ENCODE measurements around the gene CORO2A. TPM values are rescaled to one million over a fixed set of nuclear protein-coding genes. Genes with fewer than 3 reads are reported as not detected.

Gene CORO2A
- total and polyA plus RNA-seq, 9 donors: 0.13 to 3.7 (median 1.2) TPM

DNA sequence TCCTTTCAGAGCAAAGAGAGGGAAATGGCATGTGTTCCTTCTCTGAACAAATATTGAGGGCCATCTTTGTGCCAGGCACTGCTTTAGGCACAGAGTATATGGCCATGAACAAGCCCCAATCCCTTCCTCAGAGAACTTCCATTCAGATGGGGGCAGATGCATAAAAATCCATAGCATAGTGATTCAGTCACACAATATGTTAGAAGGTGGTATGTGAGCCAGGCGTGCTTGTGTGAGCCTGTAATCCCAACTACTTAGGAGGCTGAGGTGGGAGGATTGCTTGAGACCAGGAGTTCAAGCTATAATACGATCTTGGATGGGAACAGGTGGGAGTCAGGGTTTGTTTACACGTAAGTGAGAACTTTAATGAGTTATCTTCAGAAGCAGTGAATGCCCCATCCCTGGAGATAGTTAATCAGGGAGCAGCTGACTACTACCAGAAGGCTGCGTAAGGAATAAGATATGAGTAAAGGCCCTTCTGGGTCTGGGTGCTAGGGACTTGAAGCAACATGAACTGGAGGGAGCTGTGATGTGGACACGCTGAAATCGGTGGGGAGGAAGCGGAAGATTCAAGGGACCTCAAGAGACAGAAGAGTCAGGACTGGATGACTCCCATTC is 108.8 kb downstream of the CORO2A start:
- TF ChIP-seq POLR2A (IDR thresholded peaks at IDR 0.05): no peak
- no peak for TF ChIP-seq EP300 (IDR thresholded peaks at IDR 0.05)
- TF ChIP-seq, protein P1, sequence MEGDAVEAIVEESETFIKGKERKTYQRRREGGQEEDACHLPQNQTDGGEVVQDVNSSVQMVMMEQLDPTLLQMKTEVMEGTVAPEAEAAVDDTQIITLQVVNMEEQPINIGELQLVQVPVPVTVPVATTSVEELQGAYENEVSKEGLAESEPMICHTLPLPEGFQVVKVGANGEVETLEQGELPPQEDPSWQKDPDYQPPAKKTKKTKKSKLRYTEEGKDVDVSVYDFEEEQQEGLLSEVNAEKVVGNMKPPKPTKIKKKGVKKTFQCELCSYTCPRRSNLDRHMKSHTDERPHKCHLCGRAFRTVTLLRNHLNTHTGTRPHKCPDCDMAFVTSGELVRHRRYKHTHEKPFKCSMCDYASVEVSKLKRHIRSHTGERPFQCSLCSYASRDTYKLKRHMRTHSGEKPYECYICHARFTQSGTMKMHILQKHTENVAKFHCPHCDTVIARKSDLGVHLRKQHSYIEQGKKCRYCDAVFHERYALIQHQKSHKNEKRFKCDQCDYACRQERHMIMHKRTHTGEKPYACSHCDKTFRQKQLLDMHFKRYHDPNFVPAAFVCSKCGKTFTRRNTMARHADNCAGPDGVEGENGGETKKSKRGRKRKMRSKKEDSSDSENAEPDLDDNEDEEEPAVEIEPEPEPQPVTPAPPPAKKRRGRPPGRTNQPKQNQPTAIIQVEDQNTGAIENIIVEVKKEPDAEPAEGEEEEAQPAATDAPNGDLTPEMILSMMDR (IDR thresholded peaks at IDR 0.05): no peak
- Histone ChIP-seq H3K4me3 (no peak overlapping the region), H3K9me3 (no peaks in the 10 kb centered on the region), H3K27ac (no peak overlapping the region), H3K27me3 (no peaks in the 10 kb centered on the region), H3K4me1 (ENCODE audit: insufficient read depth) (peaks cover 7% of the 10 kb centered on the region), H3K36me3 (no peaks in the 10 kb centered on the region)
- DNase-seq: no peak
- 81 to 88% (median 87%) methylated on average over 7 of the region's 7 CpGs for WGBS, 3 donors
- intact Hi-C loops (cut with DNase I): no loop called here

DNA sequence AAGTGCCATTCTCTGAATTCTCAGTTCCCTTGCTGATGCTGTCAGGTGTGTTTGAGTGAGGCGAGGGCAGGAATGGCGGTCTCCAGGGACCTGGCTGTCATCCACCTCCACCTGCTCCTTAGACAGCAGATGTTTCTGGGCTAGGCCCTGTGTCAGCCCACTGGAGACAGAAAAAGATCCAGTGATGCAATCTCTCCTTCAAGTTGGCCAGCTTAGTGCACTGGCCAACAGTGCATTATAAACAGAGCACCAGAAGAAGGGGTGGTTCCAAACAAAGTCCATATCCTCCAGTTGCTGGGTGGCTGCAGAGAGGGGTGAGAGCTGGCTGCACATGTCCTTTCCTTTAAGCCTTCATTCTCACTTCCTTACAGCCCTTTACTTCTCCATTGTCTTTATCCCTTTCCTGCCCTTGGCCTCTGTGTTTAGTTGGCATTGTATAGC is 109.4 kb downstream of the CORO2A start:
- WGBS, 3 donors: 96 to 100% (median 99%) methylated on average over 2 of the region's 2 CpGs

DNA sequence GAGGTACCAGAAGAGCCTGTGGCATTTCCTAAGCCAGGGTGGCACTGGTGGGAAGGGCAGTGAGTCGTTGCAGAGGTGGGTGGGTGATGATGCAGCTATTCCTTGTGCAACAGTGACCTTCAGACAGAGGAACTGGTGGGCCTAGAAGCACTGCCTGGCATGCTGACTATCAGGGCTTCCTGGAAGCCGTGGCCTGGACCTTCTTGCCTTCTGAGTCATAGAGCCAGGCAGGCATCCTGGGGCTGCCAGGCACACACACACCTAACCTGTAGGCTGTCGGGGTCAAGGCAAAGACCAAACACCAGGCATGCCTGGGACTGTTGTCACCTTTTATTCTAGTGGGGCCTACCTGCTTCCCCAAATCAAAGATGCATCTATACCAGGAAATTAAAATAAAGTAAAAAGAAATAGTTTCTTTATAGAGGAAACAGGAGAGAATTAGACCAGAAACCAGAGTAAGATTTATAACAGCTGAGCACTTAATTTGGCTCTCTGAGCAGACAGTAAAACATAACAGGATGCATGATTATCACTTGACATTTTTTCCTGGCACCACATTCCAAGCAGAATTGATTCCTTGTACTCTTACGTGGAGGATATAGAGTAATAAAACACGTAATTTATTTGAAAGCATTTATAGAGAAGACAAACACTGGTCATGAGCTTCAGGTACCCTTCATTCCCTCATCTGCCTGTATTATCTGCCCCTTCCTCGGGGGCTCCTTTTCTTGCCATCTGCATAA is 110.8 kb downstream of the CORO2A start:
- intact Hi-C loops (cut with DNase I): no loop called here
- Histone ChIP-seq H3K9me3 (no peaks in the 10 kb centered on the region), H3K27me3 (no peaks in the 10 kb centered on the region), H3K4me3 (no peak overlapping the region), H3K4me1 (ENCODE audit: insufficient read depth) (no peaks in the 10 kb centered on the region), H3K36me3 (no peaks in the 10 kb centered on the region), H3K27ac (no peak overlapping the region)
- no peak for TF ChIP-seq EP300 (IDR thresholded peaks at IDR 0.05)
- TF ChIP-seq, protein P1 (IDR thresholded peaks at IDR 0.05): no peak
- TF ChIP-seq POLR2A (IDR thresholded peaks at IDR 0.05): no peak
- no peak for DNase-seq
- 59 to 65% (median 60%) methylated on average over 6 of the region's 6 CpGs for WGBS, 3 donors

More for the DNA sequence above, 109.4 kb downstream of the CORO2A start:
- H3K27me3 ChIP-seq: no peaks in the 10 kb centered on the region
- no peaks in the 10 kb centered on the region for H3K9me3 ChIP-seq
- peaks cover 7% of the 10 kb centered on the region for H3K4me1 ChIP-seq (ENCODE audit: insufficient read depth)
- no peak for TF ChIP-seq EP300 (IDR thresholded peaks at IDR 0.05)
- no peak for TF ChIP-seq POLR2A (IDR thresholded peaks at IDR 0.05)
- TF ChIP-seq, protein P1 (IDR thresholded peaks at IDR 0.05): no peak
- intact Hi-C loops (cut with DNase I): no loop called here
- H3K36me3 ChIP-seq: no peaks in the 10 kb centered on the region
- no peak overlapping the region for H3K27ac ChIP-seq
- no peak for DNase-seq
- no peak overlapping the region for H3K4me3 ChIP-seq

DNA sequence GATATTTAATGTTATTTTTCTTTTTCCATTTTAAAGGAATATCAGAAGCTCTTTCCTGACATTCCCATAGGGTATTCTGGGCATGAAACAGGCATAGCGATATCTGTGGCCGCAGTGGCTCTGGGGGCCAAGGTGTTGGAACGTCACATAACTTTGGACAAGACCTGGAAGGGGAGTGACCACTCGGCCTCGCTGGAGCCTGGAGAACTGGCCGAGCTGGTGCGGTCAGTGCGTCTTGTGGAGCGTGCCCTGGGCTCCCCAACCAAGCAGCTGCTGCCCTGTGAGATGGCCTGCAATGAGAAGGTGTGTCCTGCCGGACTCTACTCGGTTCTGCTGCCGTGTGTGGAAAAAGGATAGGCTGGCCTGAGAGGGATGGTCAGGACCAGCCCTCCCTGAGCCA is 111.7 kb downstream of the CORO2A start:
- intact Hi-C loops (cut with DNase I): no loop called here
- H3K27me3 ChIP-seq: no peaks in the 10 kb centered on the region
- no peaks in the 10 kb centered on the region for H3K4me1 ChIP-seq (ENCODE audit: insufficient read depth)
- 89 to 94% (median 89%) methylated on average over 12 of the region's 12 CpGs for WGBS, 3 donors
- H3K9me3 ChIP-seq: no peaks in the 10 kb centered on the region
- no peak for DNase-seq
- no peak overlapping the region for H3K27ac ChIP-seq
- no peaks in the 10 kb centered on the region for H3K36me3 ChIP-seq
- H3K4me3 ChIP-seq: no peak overlapping the region
- TF ChIP-seq POLR2A (IDR thresholded peaks at IDR 0.05): no peak
- TF ChIP-seq, protein P1 (IDR thresholded peaks at IDR 0.05): no peak
- no peak for TF ChIP-seq EP300 (IDR thresholded peaks at IDR 0.05)

All from ovary (tissue), 9 donors.